K562 (cell line): ENCODE data around the gene DNAJB7. TPM values are rescaled to one million over a fixed set of nuclear protein-coding genes. Genes with fewer than 3 reads are reported as not detected.
A peak's percentile ranks its signal among the peaks of the same experiment; 100 is the strongest.

Experiments used
- CC2D1A ChIP-seq: fragments of 450-650 bp; IDR thresholded peaks from 2 replicates; pipeline ENCODE4 v1.6.1; 2017; ENCODE audit warnings: mild to moderate bottlenecking
- FOXM1 ChIP-seq, 2 experiments: fragments of 450-650 bp in 1 of 2; sonication (generic) in 1 of 2; formaldehyde crosslinking in 1 of 2; IDR thresholded peaks; 2 replicates each; pipeline versions ENCODE4 v1.6.1 to v1.9.0; 2017 to 2022; ENCODE audit warnings: low read depth in 2 of 2, mild to moderate bottlenecking in 2 of 2, missing genetic modification reagents in 1 of 2, moderate library complexity in 1 of 2
- HIVEP1 ChIP-seq: fragments of 250-450 bp; sonication (Bioruptor Pico); IDR thresholded peaks from 2 replicates; pipeline ENCODE4 v1.4.0; 2020; ENCODE audit warnings: mild to moderate bottlenecking
- NFIC ChIP-seq: fragments of 450-650 bp; IDR thresholded peaks from 2 replicates; pipeline ENCODE4 v1.6.1; 2017; ENCODE audit warnings: mild to moderate bottlenecking, inconsistent platforms
- POLR2G ChIP-seq: fragments of 200-400 bp; formaldehyde crosslinking; IDR thresholded peaks from 2 replicates; pipeline ENCODE4 v1.6.1; 2017; ENCODE audit warnings: low read depth, mild to moderate bottlenecking, antibody characterized with exemption, low read length, moderate library complexity
- RHOXF2B ChIP-seq: fragments of 250-450 bp; sonication (Bioruptor Pico); conservative IDR thresholded peaks from 2 replicates; pipeline ENCODE4 v1.5.1; 2021
- SP1 ChIP-seq: sonication (generic); formaldehyde crosslinking; IDR thresholded peaks from 2 replicates; pipeline ENCODE4 v1.8.1; 2022; ENCODE audit warnings: mild to moderate bottlenecking, missing genetic modification reagents
- SPI1 ChIP-seq: IDR thresholded peaks from 2 replicates; pipeline ENCODE4 v1.6.1; 2011; ENCODE audit warnings: low read depth, low read length, control low read depth, borderline replicate concordance
- ZNF134 ChIP-seq: fragments of 250-450 bp; sonication (Bioruptor Pico); conservative IDR thresholded peaks from 2 replicates; pipeline ENCODE4 v1.4.0; 2020
- ZNF174 ChIP-seq: fragments of 250-450 bp; sonication (Bioruptor Pico); IDR thresholded peaks from 2 replicates; pipeline ENCODE4 v1.4.0; 2020; ENCODE audit warnings: mild to moderate bottlenecking
- microRNA-seq: library from miRNA; unstranded; fragments of <30 nt; microRNA quantifications from one replicate; pipeline ENCODE4, GENCODE V29; 2018; ENCODE audit warnings: borderline microRNAs expressed
- polyA plus RNA-seq, 8 experiments: library from polyadenylated mRNA; depleted of rRNA in 4 of 8; stranded (reverse) in 5 of 8; unstranded in 3 of 8; fragments of >200 nt; fragmentation: Nextera tagmentation in 2 of 8; fragmentation: Illumina TruSeq in 1 of 8; extraction: Ambion mirVana in 2 of 8; extraction: Trizol in 1 of 8; gene quantifications; 2 replicates each; pipeline versions ENCODE4 v1.2.1 to v1.2.3, GENCODE V29; 2011 to 2014; ENCODE audit warnings: inconsistent platforms in 1 of 8, missing spikeins in 1 of 8
- small RNA-seq: library from RNA; depleted of rRNA; stranded (forward); fragments of <200 nt; gene quantifications from one replicate; pipeline ENCODE3, GENCODE V24; 2014
- total RNA-seq, 7 experiments: library from RNA; depleted of rRNA in 6 of 7; stranded (reverse); fragments of >200 nt in 6 of 7; fragmentation: Illumina TruSeq in 2 of 7; extraction: Trizol in 2 of 7; gene quantifications; 2 replicates each; pipeline versions ENCODE4 v1.2.1 to v1.2.3, GENCODE V29; 2011 to 2021; ENCODE audit warnings: low replicate concordance in 1 of 7
- TF ChIP-seq, protein P1 (sequence below): fragments of 450-650 bp; formaldehyde crosslinking; IDR thresholded peaks from 2 replicates; pipeline ENCODE4 v1.4.0; 2020; ENCODE audit warnings: mild to moderate bottlenecking, moderate library complexity
- TF ChIP-seq, protein P2 (sequence below): fragments of 450-650 bp; formaldehyde crosslinking; IDR thresholded peaks from 2 replicates; pipeline ENCODE4 v1.4.0; 2022; ENCODE audit warnings: missing genetic modification characterization

DNAJB7 gene
- total and polyA plus RNA-seq, 9 of the 15 experiments (the other 6 are each of a cell fraction or from before 2014, with no cell fraction given): 0.13 to 0.21 TPM; not detected in 7

- TF ChIP-seq, protein P1, sequence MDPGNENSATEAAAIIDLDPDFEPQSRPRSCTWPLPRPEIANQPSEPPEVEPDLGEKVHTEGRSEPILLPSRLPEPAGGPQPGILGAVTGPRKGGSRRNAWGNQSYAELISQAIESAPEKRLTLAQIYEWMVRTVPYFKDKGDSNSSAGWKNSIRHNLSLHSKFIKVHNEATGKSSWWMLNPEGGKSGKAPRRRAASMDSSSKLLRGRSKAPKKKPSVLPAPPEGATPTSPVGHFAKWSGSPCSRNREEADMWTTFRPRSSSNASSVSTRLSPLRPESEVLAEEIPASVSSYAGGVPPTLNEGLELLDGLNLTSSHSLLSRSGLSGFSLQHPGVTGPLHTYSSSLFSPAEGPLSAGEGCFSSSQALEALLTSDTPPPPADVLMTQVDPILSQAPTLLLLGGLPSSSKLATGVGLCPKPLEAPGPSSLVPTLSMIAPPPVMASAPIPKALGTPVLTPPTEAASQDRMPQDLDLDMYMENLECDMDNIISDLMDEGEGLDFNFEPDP: peak; percentile 97
- TF ChIP-seq FOXM1 (IDR thresholded peaks at IDR 0.05; ENCODE audit: low read depth) (peak; percentile 97), FOXM1 (CRISPR knock-in tag; IDR thresholded peaks at IDR 0.05; ENCODE audit: low read depth) (no peak), RHOXF2B (peak; percentile 97), SPI1 (no peak), ZNF174 (CRISPR knock-in tag) (peak; percentile 97), CC2D1A (peak; percentile 93), NFIC (peak; percentile 87), ZNF134 (CRISPR knock-in tag) (peak; percentile 92), HIVEP1 (peak; percentile 99), POLR2G (no peak), SP1 (CRISPR knock-in tag) (no peak)
- TF ChIP-seq, protein P2, sequence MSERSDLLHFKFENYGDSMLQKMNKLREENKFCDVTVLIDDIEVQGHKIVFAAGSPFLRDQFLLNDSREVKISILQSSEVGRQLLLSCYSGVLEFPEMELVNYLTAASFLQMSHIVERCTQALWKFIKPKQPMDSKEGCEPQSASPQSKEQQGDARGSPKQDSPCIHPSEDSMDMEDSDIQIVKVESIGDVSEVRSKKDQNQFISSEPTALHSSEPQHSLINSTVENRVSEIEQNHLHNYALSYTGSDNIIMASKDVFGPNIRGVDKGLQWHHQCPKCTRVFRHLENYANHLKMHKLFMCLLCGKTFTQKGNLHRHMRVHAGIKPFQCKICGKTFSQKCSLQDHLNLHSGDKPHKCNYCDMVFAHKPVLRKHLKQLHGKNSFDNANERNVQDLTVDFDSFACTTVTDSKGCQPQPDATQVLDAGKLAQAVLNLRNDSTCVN: peak; percentile 99; the same call in 1 of the 2 replicates
- TF ChIP-seq, all 486 proteins: peak for 253
These were observed 48.0 kb downstream of the DNAJB7 start (continued) for GRCh38 chr22:40813912-40814315.

Small RNA genes within 50 kb of the gene (microRNA-seq; reads per million reads assigned to microRNA genes)
- 24.9 reads per million, percentile 68 among the genes with 10 or more reads in this experiment for gene MIR4766

Small RNA genes within 50 kb of the gene (small RNA-seq; reads per million reads assigned to genes)
- 0.99 reads per million, percentile 58 among the genes with 10 or more reads in this experiment for gene MIR4766

Other genes with a start within 250 kb of the DNAJB7 start
- gene MRTFA, start 225.4 kb downstream of the DNAJB7 start, total RNA-seq (2014; rRNA removed): 10.6 and 10.9 TPM in 2 replicates
- gene MRTFA, start 225.4 kb downstream of the DNAJB7 start, total RNA-seq (2014; rRNA removed; fragmentation: Illumina TruSeq; extraction: Trizol): 3.4 and 3.7 TPM in 2 replicates
- 3.6 and 5.2 TPM in 2 replicates for gene MRTFA, start 225.4 kb downstream of the DNAJB7 start, total RNA-seq (2015; rRNA removed; fragmentation: Illumina TruSeq; extraction: Trizol)
- gene MRTFA, start 225.4 kb downstream of the DNAJB7 start, total RNA-seq (2021): 21.1 TPM in 2 replicates
- gene MRTFA, start 225.4 kb downstream of the DNAJB7 start, polyA plus RNA-seq (2011; rRNA removed): 1.2 and 2.6 TPM in 2 replicates
- 6.3 and 9.6 TPM in 2 replicates for gene MRTFA, start 225.4 kb downstream of the DNAJB7 start, polyA plus RNA-seq (2014; fragmentation: Illumina TruSeq; extraction: Trizol)
- gene MRTFA, start 225.4 kb downstream of the DNAJB7 start, polyA plus RNA-seq (2014; fragmentation: Nextera tagmentation; extraction: Ambion mirVana): under 1 TPM; 0.84 to 0.97 TPM
- gene MRTFA, start 225.4 kb downstream of the DNAJB7 start, polyA plus RNA-seq (2014; rRNA removed): 5.6 and 6.9 TPM in 2 replicates
- not detected in 2 replicates for gene MCHR1, start 182.6 kb downstream of the DNAJB7 start, total RNA-seq (2014; rRNA removed)
- gene MCHR1, start 182.6 kb downstream of the DNAJB7 start, total RNA-seq (2014; rRNA removed; fragmentation: Illumina TruSeq; extraction: Trizol): not detected in 2 replicates
- gene MCHR1, start 182.6 kb downstream of the DNAJB7 start, total RNA-seq (2015; rRNA removed; fragmentation: Illumina TruSeq; extraction: Trizol): not detected in 2 replicates
- gene MCHR1, start 182.6 kb downstream of the DNAJB7 start, total RNA-seq (2021): not detected in 2 replicates
- 0.31 and 0.50 TPM in 2 replicates for gene MCHR1, start 182.6 kb downstream of the DNAJB7 start, polyA plus RNA-seq (2011; rRNA removed)
- gene MCHR1, start 182.6 kb downstream of the DNAJB7 start, polyA plus RNA-seq (2014; fragmentation: Illumina TruSeq; extraction: Trizol): not detected in 2 replicates
- under 1 TPM in 1 of 2 experiments, not detected in 1; 0.03 TPM for gene MCHR1, start 182.6 kb downstream of the DNAJB7 start, polyA plus RNA-seq (2014; fragmentation: Nextera tagmentation; extraction: Ambion mirVana)
- gene MCHR1, start 182.6 kb downstream of the DNAJB7 start, polyA plus RNA-seq (2014; rRNA removed): not detected in 2 replicates
- gene SLC25A17, start 42.8 kb downstream of the DNAJB7 start, total RNA-seq (2014; rRNA removed): 32.5 and 32.6 TPM in 2 replicates
- gene SLC25A17, start 42.8 kb downstream of the DNAJB7 start, total RNA-seq (2014; rRNA removed; fragmentation: Illumina TruSeq; extraction: Trizol): 56.2 and 61.0 TPM in 2 replicates
- gene SLC25A17, start 42.8 kb downstream of the DNAJB7 start, total RNA-seq (2015; rRNA removed; fragmentation: Illumina TruSeq; extraction: Trizol): 35.0 and 38.4 TPM in 2 replicates
- 50.2 and 54.5 TPM in 2 replicates for gene SLC25A17, start 42.8 kb downstream of the DNAJB7 start, total RNA-seq (2021)
- 77.1 and 96.8 TPM in 2 replicates for gene SLC25A17, start 42.8 kb downstream of the DNAJB7 start, polyA plus RNA-seq (2011; rRNA removed)
- gene SLC25A17, start 42.8 kb downstream of the DNAJB7 start, polyA plus RNA-seq (2014; fragmentation: Illumina TruSeq; extraction: Trizol): 63.2 and 65.3 TPM in 2 replicates
- gene SLC25A17, start 42.8 kb downstream of the DNAJB7 start, polyA plus RNA-seq (2014; fragmentation: Nextera tagmentation; extraction: Ambion mirVana): 100 to 1,000 TPM; 104 to 136 TPM
- 43.1 and 46.5 TPM in 2 replicates for gene SLC25A17, start 42.8 kb downstream of the DNAJB7 start, polyA plus RNA-seq (2014; rRNA removed)
- gene ST13, start 5.5 kb downstream of the DNAJB7 start, total RNA-seq (2014; rRNA removed): 178 and 255 TPM in 2 replicates
- 247 and 287 TPM in 2 replicates for gene ST13, start 5.5 kb downstream of the DNAJB7 start, total RNA-seq (2014; rRNA removed; fragmentation: Illumina TruSeq; extraction: Trizol)
- gene ST13, start 5.5 kb downstream of the DNAJB7 start, total RNA-seq (2015; rRNA removed; fragmentation: Illumina TruSeq; extraction: Trizol): 306 and 311 TPM in 2 replicates
- gene ST13, start 5.5 kb downstream of the DNAJB7 start, total RNA-seq (2021): 172 and 195 TPM in 2 replicates
- 149 and 163 TPM in 2 replicates for gene ST13, start 5.5 kb downstream of the DNAJB7 start, polyA plus RNA-seq (2011; rRNA removed)
- 229 and 236 TPM in 2 replicates for gene ST13, start 5.5 kb downstream of the DNAJB7 start, polyA plus RNA-seq (2014; fragmentation: Illumina TruSeq; extraction: Trizol)
- 10 to 100 TPM; 53.6 to 69.7 TPM for gene ST13, start 5.5 kb downstream of the DNAJB7 start, polyA plus RNA-seq (2014; fragmentation: Nextera tagmentation; extraction: Ambion mirVana)
- gene ST13, start 5.5 kb downstream of the DNAJB7 start, polyA plus RNA-seq (2014; rRNA removed): 133 and 154 TPM in 2 replicates
- gene XPNPEP3, start 5.0 kb downstream of the DNAJB7 start, total RNA-seq (2014; rRNA removed): 7.3 and 9.1 TPM in 2 replicates
- gene XPNPEP3, start 5.0 kb downstream of the DNAJB7 start, total RNA-seq (2014; rRNA removed; fragmentation: Illumina TruSeq; extraction: Trizol): 15.6 and 16.2 TPM in 2 replicates
- gene XPNPEP3, start 5.0 kb downstream of the DNAJB7 start, total RNA-seq (2015; rRNA removed; fragmentation: Illumina TruSeq; extraction: Trizol): 12.2 and 15.4 TPM in 2 replicates
- gene XPNPEP3, start 5.0 kb downstream of the DNAJB7 start, total RNA-seq (2021): 18.6 and 22.6 TPM in 2 replicates
- gene XPNPEP3, start 5.0 kb downstream of the DNAJB7 start, polyA plus RNA-seq (2011; rRNA removed): 22.6 and 28.0 TPM in 2 replicates
- 12.9 and 13.2 TPM in 2 replicates for gene XPNPEP3, start 5.0 kb downstream of the DNAJB7 start, polyA plus RNA-seq (2014; fragmentation: Illumina TruSeq; extraction: Trizol)
- gene XPNPEP3, start 5.0 kb downstream of the DNAJB7 start, polyA plus RNA-seq (2014; fragmentation: Nextera tagmentation; extraction: Ambion mirVana): 10 to 100 TPM; 18.8 to 20.0 TPM
- 10.7 and 11.9 TPM in 2 replicates for gene XPNPEP3, start 5.0 kb downstream of the DNAJB7 start, polyA plus RNA-seq (2014; rRNA removed)
- gene RBX1, start 89.3 kb upstream of the DNAJB7 start, total RNA-seq (2014; rRNA removed): 52.7 and 61.3 TPM in 2 replicates
- gene RBX1, start 89.3 kb upstream of the DNAJB7 start, total RNA-seq (2014; rRNA removed; fragmentation: Illumina TruSeq; extraction: Trizol): 66.9 and 72.6 TPM in 2 replicates
- 41.5 and 44.0 TPM in 2 replicates for gene RBX1, start 89.3 kb upstream of the DNAJB7 start, total RNA-seq (2015; rRNA removed; fragmentation: Illumina TruSeq; extraction: Trizol)
- 54.1 and 64.5 TPM in 2 replicates for gene RBX1, start 89.3 kb upstream of the DNAJB7 start, total RNA-seq (2021)
- gene RBX1, start 89.3 kb upstream of the DNAJB7 start, polyA plus RNA-seq (2011; rRNA removed): 97.5 and 115 TPM in 2 replicates
- 67.9 and 74.2 TPM in 2 replicates for gene RBX1, start 89.3 kb upstream of the DNAJB7 start, polyA plus RNA-seq (2014; fragmentation: Illumina TruSeq; extraction: Trizol)
- 100 to 1,000 TPM; 256 to 259 TPM for gene RBX1, start 89.3 kb upstream of the DNAJB7 start, polyA plus RNA-seq (2014; fragmentation: Nextera tagmentation; extraction: Ambion mirVana)
- gene RBX1, start 89.3 kb upstream of the DNAJB7 start, polyA plus RNA-seq (2014; rRNA removed): 119 and 128 TPM in 2 replicates
- gene EP300, start 230.5 kb upstream of the DNAJB7 start, total RNA-seq (2014; rRNA removed): 10.9 and 12.3 TPM in 2 replicates
- gene EP300, start 230.5 kb upstream of the DNAJB7 start, total RNA-seq (2014; rRNA removed; fragmentation: Illumina TruSeq; extraction: Trizol): 12.0 TPM in 2 replicates
- gene EP300, start 230.5 kb upstream of the DNAJB7 start, total RNA-seq (2015; rRNA removed; fragmentation: Illumina TruSeq; extraction: Trizol): 10.4 and 10.6 TPM in 2 replicates
- gene EP300, start 230.5 kb upstream of the DNAJB7 start, total RNA-seq (2021): 27.9 and 28.6 TPM in 2 replicates
- gene EP300, start 230.5 kb upstream of the DNAJB7 start, polyA plus RNA-seq (2011; rRNA removed): 5.7 and 9.2 TPM in 2 replicates
- 20.8 and 24.5 TPM in 2 replicates for gene EP300, start 230.5 kb upstream of the DNAJB7 start, polyA plus RNA-seq (2014; fragmentation: Illumina TruSeq; extraction: Trizol)
- 1 to 10 TPM; 2.2 to 4.0 TPM for gene EP300, start 230.5 kb upstream of the DNAJB7 start, polyA plus RNA-seq (2014; fragmentation: Nextera tagmentation; extraction: Ambion mirVana)
- 10.5 and 12.7 TPM in 2 replicates for gene EP300, start 230.5 kb upstream of the DNAJB7 start, polyA plus RNA-seq (2014; rRNA removed)